DND-41 (cell line): Measurements from ENCODE around the gene GMPR.

Experiments used
- ATAC-seq: fragments of 200-7000 bp; cut with Tn5 transposase; 3 replicates; pipeline ENCODE4 v1.9.1; 2021; ENCODE audit warnings: low read depth; ENCODE audit not compliant: insufficient read depth
- DNase-seq: peaks from one replicate; pipeline ENCODE4 v3.0.0-alpha.2; 2020
- H2AFZ ChIP-seq: 2 replicates; pipeline ENCODE4 v1.6.0; 2012; ENCODE audit warnings: low read depth, low read length
- H3K27ac ChIP-seq: 2 replicates; pipeline ENCODE4 v1.5.1; 2012; ENCODE audit warnings: low read length, inconsistent platforms
- H3K27me3 ChIP-seq: fragments of 200-600 bp; sonication (generic); 2 replicates; pipeline ENCODE4 v1.6.0; 2012; ENCODE audit warnings: low read length, mild to moderate bottlenecking, inconsistent platforms; ENCODE audit not compliant: insufficient read depth, poor library complexity
- H3K36me3 ChIP-seq: 2 replicates; pipeline ENCODE4 v1.5.1; 2012; ENCODE audit warnings: low read length, inconsistent platforms; ENCODE audit not compliant: insufficient read depth
- H3K4me1 ChIP-seq: 2 replicates; pipeline ENCODE4 v1.5.1; 2012; ENCODE audit warnings: mild to moderate bottlenecking, low read length; ENCODE audit not compliant: insufficient read depth
- H3K4me2 ChIP-seq: 2 replicates; pipeline ENCODE4 v1.6.0; 2012; ENCODE audit warnings: mild to moderate bottlenecking, moderate library complexity, low read length, inconsistent platforms; ENCODE audit not compliant: insufficient read depth
- H3K4me3 ChIP-seq, 2 experiments: fragments of 200-600 bp in 1 of 2; shearing (Covaris generic) in 1 of 2; 2 replicates each; pipeline ENCODE4 v1.5.1; 2012 to 2016; ENCODE audit warnings: inconsistent platforms in 2 of 2, low read length in 2 of 2, mild to moderate bottlenecking in 2 of 2, low read depth in 1 of 2, moderate library complexity in 1 of 2
- H3K79me2 ChIP-seq: 2 replicates; pipeline ENCODE4 v1.6.0; 2012; ENCODE audit warnings: low read length, inconsistent platforms; ENCODE audit not compliant: insufficient read depth
- H3K9ac ChIP-seq: 2 replicates; pipeline ENCODE4 v1.6.0; 2012; ENCODE audit warnings: low read depth, mild to moderate bottlenecking, inconsistent platforms, low read length, moderate library complexity
- H3K9me3 ChIP-seq: 2 replicates; pipeline ENCODE4 v1.5.1; 2012; ENCODE audit warnings: low read length, moderate library complexity, mild to moderate bottlenecking, inconsistent platforms; ENCODE audit not compliant: insufficient read depth, severe bottlenecking
- H4K20me1 ChIP-seq: 2 replicates; pipeline ENCODE4 v1.6.0; 2012; ENCODE audit warnings: low read length; ENCODE audit not compliant: insufficient read depth
- EZH2 ChIP-seq: IDR thresholded peaks from 3 replicates; pipeline ENCODE4 v1.6.1; 2012; ENCODE audit warnings: borderline replicate concordance, low read depth, mild to moderate bottlenecking, moderate library complexity, low read length, inconsistent platforms; ENCODE audit not compliant: severe bottlenecking
- TF ChIP-seq, protein P1 (sequence below): IDR thresholded peaks from 2 replicates; pipeline ENCODE4 v1.5.1; 2012; ENCODE audit warnings: borderline replicate concordance, low read length, moderate library complexity, mild to moderate bottlenecking; ENCODE audit not compliant: poor library complexity, severe bottlenecking; ENCODE audit errors: extremely low read depth

The GMPR gene

DNA sequence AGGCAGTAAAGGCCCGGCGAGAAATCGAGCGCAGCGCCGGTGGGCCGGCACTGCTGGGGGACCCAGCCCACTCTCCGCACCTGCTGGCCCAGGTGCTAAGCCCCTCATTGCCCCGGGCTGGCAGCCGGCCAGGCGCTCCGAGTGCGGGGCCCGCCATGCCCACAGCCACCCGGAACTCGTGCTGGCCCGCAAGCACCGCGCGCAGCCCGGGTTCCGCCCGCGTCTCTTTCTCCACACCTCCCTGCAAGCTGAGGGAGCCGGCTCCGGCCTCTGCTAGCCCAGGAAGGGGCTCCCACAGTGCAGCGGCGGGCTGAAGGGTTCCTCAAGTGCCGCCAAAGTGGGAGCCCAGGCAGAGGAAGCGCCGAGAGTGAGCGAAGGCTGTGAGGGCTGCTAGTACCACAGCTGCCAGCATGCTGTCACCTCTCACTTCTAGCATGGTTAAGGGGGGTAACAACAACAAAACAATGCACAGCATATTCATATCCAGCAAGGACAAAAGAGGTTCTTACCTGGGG, 11.3 kb upstream of the GMPR start:
- Histone ChIP-seq H3K9me3 (no peaks in the 10 kb centered on the region), H3K27me3 (no peaks in the 10 kb centered on the region), H2AFZ (no peak overlapping the region), H3K36me3 (no peaks in the 10 kb centered on the region), H3K79me2 (no peaks in the 10 kb centered on the region), H3K4me3 (no peak overlapping the region), H3K27ac (no peak overlapping the region), H3K4me2 (no peak overlapping the region), H3K4me1 (no peaks in the 10 kb centered on the region), H4K20me1 (no peaks in the 10 kb centered on the region), H3K9ac (no peak overlapping the region)
- DNase-seq = no peak
- no peak for ATAC-seq
- TF ChIP-seq EZH2 = no peak
- TF ChIP-seq, protein P1, sequence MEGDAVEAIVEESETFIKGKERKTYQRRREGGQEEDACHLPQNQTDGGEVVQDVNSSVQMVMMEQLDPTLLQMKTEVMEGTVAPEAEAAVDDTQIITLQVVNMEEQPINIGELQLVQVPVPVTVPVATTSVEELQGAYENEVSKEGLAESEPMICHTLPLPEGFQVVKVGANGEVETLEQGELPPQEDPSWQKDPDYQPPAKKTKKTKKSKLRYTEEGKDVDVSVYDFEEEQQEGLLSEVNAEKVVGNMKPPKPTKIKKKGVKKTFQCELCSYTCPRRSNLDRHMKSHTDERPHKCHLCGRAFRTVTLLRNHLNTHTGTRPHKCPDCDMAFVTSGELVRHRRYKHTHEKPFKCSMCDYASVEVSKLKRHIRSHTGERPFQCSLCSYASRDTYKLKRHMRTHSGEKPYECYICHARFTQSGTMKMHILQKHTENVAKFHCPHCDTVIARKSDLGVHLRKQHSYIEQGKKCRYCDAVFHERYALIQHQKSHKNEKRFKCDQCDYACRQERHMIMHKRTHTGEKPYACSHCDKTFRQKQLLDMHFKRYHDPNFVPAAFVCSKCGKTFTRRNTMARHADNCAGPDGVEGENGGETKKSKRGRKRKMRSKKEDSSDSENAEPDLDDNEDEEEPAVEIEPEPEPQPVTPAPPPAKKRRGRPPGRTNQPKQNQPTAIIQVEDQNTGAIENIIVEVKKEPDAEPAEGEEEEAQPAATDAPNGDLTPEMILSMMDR = no peak

DNA sequence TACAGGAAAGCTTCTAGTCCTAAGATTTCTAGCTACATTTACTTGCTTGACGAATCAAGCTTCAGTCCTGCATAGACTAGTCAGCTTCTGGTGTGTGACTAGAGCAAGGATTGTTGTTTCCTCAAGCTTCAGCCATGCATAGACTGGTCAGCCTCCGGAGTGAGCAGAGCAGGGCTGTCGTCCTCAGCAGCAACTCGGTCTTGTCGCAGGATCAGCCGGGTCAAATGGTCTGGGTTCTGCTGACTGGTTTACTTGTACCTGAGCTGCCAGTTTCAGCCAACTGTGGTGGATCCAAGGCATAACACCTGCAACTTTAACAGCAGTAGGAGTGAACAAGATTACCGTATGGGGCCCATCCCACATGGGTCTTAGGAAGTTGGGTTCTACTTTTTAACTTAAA, 10.8 kb upstream of the GMPR start:
- no peak overlapping the region for H2AFZ ChIP-seq
- no peaks in the 10 kb centered on the region for H3K79me2 ChIP-seq
- no peaks in the 10 kb centered on the region for H3K9me3 ChIP-seq
- no peak overlapping the region for H3K4me3 ChIP-seq
- no peaks in the 10 kb centered on the region for H4K20me1 ChIP-seq
- no peak overlapping the region for H3K4me2 ChIP-seq
- DNase-seq (no peak), ATAC-seq (no peak)
- no peak overlapping the region for H3K9ac ChIP-seq
- no peak for TF ChIP-seq EZH2
- no peaks in the 10 kb centered on the region for H3K36me3 ChIP-seq
- H3K4me1 ChIP-seq = no peaks in the 10 kb centered on the region
- no peak overlapping the region for H3K27ac ChIP-seq
- H3K27me3 ChIP-seq = no peaks in the 10 kb centered on the region

DNA sequence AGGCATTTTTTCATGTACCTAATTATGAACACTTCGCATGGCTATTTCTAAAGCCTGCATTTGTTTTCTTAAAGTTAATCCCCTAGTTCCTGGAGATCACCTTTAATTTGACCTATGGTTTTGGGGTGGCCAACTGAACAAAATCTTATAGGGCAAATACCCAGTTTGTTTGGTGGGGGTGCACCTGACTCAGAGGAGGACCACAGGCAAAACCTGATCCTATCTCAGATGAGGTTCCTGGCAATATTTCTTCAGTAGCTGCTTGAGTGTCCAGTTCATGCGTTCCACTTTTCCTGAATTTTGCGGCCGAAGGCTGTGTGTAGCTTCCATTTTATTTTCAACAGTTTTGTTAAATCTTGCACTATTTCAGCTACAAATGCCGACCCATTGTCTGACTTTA, 10.3 kb upstream of the GMPR start:
- no peaks in the 10 kb centered on the region for H3K9me3 ChIP-seq
- H3K4me2 ChIP-seq = no peak overlapping the region
- H3K9ac ChIP-seq = no peak overlapping the region
- no peak overlapping the region for H3K27ac ChIP-seq
- H4K20me1 ChIP-seq = no peaks in the 10 kb centered on the region
- no peaks in the 10 kb centered on the region for H3K27me3 ChIP-seq
- H2AFZ ChIP-seq = no peak overlapping the region
- no peak overlapping the region for H3K4me3 ChIP-seq
- H3K4me1 ChIP-seq = no peaks in the 10 kb centered on the region
- DNase-seq = no peak
- no peaks in the 10 kb centered on the region for H3K36me3 ChIP-seq
- no peak for ATAC-seq
- TF ChIP-seq EZH2 = no peak
- TF ChIP-seq, protein P1 = no peak
- H3K79me2 ChIP-seq = no peaks in the 10 kb centered on the region

DNA sequence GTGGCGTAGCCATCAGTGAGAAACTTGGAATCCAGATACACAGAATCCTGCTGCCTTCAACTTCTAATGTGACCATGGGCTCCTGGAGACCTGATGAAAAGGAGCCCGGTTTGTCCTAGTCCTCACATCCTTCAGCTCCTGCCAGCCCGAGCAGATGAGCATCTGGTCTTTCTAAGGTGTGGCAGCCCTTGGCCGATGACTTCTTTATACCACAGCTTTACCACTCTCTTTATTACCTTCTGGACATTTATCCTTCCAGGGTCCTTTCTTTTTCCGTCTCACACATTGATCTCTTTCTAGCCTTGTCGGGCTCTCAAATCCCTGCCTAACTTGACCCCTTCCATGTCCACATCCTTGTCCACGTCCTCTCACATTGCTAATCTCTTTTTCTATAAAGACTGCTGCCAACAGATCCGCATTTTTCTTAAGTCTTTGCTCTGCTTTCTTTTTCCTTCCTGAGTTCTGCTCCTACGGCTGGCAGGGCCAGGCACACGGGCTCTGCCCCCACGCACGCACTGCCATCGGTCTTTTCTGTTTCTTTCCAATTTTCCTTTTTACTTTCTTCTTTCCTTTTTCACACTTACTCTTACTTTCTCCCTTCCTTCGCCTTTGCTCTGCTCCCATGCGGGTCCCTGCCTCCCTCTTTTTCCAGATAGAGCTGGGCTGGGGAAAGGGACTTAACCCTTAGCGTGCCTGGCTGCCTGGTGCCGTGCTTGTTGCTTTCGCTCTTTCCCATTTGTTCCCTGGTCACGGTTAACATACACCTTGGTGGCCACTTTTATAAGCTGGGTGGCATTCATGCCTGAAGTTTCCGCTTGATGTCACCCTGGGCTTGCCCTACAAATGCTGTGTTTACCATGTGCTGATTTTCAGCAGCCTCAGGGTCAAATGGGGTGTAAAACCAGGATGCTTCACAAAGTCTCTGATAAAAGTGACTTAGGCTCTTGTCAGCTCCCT, 9.4 kb upstream of the GMPR start:
- H3K79me2 ChIP-seq = no peaks in the 10 kb centered on the region
- TF ChIP-seq, protein P1 = no peak
- no peak for TF ChIP-seq EZH2
- H2AFZ ChIP-seq = no peak overlapping the region
- no peaks in the 10 kb centered on the region for H3K9me3 ChIP-seq
- H3K9ac ChIP-seq = no peak overlapping the region
- H3K27me3 ChIP-seq = no peaks in the 10 kb centered on the region
- no peak overlapping the region for H3K4me2 ChIP-seq
- no peak overlapping the region for H3K27ac ChIP-seq
- no peaks in the 10 kb centered on the region for H3K36me3 ChIP-seq
- DNase-seq = no peak
- no peak for ATAC-seq
- H3K4me1 ChIP-seq = no peaks in the 10 kb centered on the region
- no peaks in the 10 kb centered on the region for H4K20me1 ChIP-seq
- H3K4me3 ChIP-seq = no peak overlapping the region
